NCI-H748 (cell line): Measurements from ENCODE around the gene DVL1.
"Not testable (repeated sequence)": the region's sequence is repeated elsewhere in the genome, so short reads cannot be mapped to it uniquely, and the experiment has no call there.

ENCODE experiments used
- DNase-seq: peaks from one replicate; lab custom pipeline; 2025; ENCODE audit not compliant: unreplicated experiment; lab: John Stamatoyannopoulos, UW

The DVL1 gene

GRCh38 chr1:1349256-1350012 is at the start of gene DVL1:
Gene DVL1, minus strand, starts transcription at chr1:1349418. Its CDS starts 353 bp downstream, at chr1:1349065.
- peak; percentile 65 for DNase-seq

GRCh38 chr1:1398677-1399186 is 49.5 kb upstream of the DVL1 start:
- DNase-seq, result no peak

GRCh38 chr1:1397839-1398523 is 48.8 kb upstream of the DVL1 start:
- DNase-seq, result no peak

DNA sequence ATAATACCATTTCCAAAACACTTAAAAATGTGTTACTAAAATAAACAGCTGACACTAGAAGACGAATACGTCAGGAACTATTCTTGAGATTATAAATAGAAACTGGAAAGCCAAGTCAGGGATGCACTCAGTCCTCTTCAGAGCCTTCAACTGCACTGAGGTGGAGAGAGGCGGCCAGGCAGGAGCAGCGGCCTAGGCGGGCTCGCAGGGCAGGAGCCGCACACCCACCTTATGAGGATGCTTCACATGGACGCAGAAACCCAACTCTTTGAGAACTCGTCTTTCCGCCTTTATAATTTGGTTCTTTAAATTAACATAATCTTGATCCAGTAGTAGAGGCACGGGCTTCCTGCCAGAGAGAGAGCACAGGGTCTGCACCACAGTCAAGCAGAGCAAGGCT is 45.9 kb upstream of the DVL1 start:
- no peak for DNase-seq

GRCh38 chr1:1394116-1394515 is 44.9 kb upstream of the DVL1 start:
- no peak for DNase-seq

DNA sequence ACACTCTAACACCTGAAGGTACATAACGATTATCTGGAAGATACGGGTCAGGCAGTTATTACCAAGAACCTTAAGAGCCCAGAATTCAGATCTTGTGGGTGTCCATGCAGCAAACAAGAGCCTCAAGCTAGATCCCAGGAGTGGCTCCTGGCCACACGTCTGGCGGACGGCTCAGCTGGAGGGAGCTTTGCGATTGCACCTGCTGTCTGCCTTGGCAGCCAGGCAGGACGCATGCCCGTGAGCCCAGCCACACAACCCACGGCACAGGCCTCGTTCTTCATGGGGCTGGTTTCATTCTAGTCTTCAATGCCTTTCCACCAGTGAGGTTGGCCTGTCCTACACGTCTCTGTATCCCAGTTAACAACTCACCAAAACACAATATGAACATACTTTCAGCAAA is 44.2 kb upstream of the DVL1 start:
- no peak for DNase-seq

DNA sequence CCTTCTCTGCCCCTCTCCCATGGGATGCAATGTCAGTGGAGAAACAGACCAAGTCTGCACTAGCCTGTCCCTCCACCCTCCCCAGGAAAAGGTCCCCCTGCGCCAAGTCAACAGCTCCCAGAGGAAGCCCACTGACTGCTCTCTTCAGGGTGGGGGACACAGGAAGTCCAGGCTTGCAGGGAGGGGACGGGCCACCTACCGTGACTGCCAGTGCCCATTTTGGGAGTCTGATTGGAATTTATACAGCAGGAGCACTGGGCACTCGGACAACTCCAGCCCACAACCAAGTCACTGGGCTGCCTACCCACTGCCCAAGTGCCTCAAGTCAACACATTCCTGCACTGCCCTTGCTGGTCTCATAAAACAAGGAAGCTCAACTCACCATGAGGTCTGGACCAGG is 43.8 kb upstream of the DVL1 start:
- no peak for DNase-seq

GRCh38 chr1:1391225-1391624 is 42.0 kb upstream of the DVL1 start:
- no peak for DNase-seq

GRCh38 chr1:1390675-1391074 is 41.5 kb upstream of the DVL1 start:
- DNase-seq, result no peak

DNA sequence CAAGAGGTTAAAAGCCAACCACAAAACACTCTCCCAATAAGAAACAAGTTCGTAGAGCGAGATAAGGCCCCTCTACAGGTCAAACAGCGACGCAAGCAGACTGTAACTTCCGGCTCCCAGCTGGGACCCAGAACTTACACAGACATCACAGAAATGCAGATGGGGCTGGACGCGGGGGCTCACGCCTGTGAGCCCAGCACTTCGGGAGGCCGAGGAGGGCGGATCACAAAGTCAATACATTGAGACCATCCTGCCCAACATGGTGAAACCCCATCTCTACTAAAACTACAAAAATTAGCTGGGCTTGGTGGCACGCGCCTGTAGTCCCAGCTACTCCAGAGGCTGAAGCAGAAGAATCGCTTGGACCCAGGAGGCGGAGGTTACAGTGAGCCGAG is 38.9 kb upstream of the DVL1 start:
- no peak for DNase-seq

GRCh38 chr1:1387098-1388077 is 38.2 kb upstream of the DVL1 start:
- DNase-seq, result no peak

- no peak for DNase-seq
These were observed 36.7 kb upstream of the DVL1 start for GRCh38 chr1:1385931-1386330.

GRCh38 chr1:1385339-1385738 is 36.1 kb upstream of the DVL1 start:
- DNase-seq, result not testable (repeated sequence)

- DNase-seq, result no peak
These were observed 32.1 kb upstream of the DVL1 start for GRCh38 chr1:1381294-1381693.

DNA sequence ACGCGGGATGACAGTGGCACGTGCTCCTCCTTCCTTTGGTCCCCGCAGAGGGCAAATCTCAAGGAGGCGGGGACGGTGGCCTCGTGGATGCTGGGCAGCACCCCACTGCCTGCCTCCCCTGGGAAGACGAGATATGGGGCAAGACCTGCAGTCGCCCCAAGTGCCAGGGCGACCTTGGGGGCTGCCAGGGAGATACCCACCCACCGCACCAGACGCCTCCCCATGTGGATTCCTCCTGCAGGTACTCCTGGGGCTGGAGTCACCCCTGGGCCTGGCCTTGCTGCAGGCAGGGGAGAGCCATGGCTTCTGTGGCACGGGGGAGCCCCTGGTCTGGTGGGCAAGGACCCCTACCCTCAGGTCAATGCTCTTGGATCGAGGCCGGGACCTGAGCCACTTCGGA is 31.6 kb upstream of the DVL1 start:
- DNase-seq, result no peak

DNA sequence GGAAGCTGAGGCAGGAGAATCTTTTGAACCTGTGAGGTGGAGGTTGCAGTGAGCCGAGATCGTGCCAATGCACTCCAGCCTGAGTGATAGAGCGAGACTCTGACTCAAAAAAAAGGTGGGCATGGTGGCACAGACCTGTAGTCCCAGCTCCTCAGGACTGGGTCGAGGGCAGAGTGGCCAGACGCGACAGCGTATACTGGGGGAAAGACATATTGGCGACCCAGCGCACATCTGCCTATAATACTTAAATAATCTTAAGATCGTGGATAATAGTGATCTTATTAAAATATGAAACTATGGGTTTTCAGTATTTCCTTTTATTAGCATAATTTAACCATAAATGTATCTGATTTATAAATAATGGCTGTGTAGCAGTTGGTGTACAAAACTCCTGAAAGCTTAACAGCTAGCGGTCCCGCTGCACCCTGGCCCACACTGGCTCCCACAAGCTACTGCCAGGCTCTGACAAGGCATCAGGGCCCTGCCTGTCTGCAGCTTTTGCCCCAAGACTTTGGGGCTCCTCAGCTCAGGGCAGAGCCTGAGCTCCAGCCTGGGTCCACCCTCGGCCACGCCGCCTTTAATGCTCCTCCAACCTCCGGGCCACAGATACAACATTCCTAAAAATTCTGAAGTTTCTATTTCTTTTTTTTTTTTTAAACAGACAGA is 28.5 kb upstream of the DVL1 start:
- DNase-seq, result no peak

DNA sequence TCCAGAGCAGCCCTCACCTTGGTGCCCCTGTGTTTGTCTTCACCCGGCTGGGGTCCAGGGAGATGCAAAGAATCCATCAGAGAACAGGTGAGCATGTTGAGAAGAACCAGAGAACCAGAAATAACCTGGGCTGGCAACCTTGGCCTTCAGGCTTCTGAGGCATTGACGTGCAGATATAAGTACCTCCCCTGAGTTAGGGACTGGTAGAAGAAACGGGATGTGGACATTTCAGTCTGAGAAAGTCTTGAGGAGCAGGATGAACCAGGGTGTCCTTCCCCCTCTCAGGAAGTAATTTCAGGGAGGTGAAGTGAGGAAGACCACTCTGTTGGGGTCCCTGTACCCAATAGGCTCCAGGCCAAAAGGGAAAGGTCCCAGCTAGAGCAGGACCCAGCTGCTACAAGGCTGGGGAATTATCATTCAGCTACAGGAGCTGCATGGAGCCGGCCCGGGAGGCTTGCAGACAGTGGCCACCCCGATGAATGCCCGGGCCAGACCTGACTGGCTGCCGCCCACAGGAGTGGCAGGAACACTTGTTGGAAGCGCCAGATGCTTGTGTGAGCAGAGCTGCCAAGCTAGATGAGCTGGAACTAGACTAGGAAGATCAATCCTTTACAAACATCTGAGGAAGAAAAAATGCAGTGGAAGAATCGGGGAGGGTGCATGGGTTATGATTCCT is 27.5 kb upstream of the DVL1 start:
- no peak for DNase-seq

DNA sequence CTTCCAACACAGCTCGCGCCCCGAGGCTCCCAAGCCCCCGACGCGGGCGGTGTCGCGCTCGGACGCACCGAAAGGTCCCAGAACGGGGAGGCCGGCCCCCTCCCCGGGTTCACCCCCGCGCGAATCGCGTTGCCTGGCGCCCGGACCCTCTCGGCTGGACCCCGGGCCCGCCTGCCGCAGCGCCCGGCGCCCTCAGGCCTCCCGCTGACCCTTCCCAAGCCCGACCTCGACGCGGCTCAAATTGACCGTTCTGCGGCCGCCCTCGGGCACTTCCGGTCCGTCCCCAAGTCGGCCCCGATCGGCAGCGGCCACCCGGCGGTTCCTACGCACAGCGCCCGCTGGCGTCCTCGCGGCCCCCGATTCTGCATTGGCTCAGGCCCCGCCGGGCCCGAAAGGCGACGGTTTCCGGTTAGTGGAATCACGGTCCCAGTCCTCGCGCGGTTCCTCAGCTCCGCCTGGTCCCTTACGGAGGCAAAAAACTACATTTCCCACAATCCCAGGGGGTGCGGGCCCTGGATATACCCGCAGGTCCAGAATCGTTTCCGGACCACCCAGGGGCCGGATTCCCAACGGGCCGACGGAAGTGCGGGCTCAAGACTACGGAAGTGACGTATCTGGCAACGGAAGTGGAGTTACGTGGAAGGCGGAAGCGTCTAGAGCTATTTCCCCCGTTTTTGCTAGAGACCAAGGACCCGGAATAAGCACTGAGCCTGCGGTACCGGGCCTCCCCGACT is 25.9 kb upstream of the DVL1 start, which contains the start of gene AURKAIP1:
AURKAIP1 (minus strand) TSS at position 279 of the 734 bp plus-strand sequence. CDS start 451 bp downstream, outside the sequence.
- peak; percentile 99 for DNase-seq

DNA sequence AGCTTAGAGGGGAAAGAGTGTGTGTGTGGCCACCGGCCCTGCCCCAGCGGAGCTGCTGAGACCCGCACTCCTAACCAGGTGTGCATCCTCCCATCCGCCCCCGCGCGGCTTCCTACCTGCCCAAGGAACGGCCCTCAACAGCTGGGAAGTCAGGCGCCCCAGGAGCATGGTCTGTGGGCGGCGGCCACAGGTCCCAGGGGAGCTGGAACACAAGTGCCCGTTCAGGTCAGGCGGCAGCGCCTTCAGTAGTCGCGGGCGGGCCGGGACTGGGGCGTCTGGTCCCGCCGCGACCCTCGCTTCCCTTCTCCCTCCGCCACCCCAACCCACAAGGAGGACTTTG is 25.3 kb upstream of the DVL1 start:
- peak; percentile 13 for DNase-seq
